HG03354 (cell line): ENCODE results near the gene MRPS6.

Source experiments
- ATAC-seq: cut with Tn5 transposase; IDR thresholded peaks from one replicate; pipeline ENCODE4 v1.9.1; 2021; ENCODE audit warnings: mild to moderate bottlenecking; ENCODE audit not compliant: unreplicated experiment, poor library complexity, severe bottlenecking

MRPS6 gene

GRCh38 chr21:34092262-34092921, 19.0 kb downstream of the MRPS6 start:
- ATAC-seq, result no peak

DNA sequence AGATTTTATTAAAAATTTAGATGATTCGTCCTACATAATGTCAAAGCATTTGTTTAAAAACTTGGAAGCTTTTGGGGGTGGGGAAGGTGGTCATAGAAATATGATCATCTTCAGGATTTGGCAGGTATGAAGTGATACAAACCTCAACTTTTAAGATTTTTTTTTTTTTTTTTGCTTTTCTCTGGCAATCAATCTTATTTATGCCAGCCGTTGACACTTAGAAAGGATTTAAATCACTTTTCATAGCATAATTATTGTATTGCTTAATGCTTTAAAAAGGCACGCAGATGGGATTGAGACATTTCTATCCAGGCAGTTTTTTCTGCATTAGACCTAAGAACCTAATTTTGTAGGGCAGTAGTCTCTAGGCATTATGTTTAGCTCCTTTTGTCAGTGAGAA, 19.7 kb downstream of the MRPS6 start:
- no peak for ATAC-seq

DNA sequence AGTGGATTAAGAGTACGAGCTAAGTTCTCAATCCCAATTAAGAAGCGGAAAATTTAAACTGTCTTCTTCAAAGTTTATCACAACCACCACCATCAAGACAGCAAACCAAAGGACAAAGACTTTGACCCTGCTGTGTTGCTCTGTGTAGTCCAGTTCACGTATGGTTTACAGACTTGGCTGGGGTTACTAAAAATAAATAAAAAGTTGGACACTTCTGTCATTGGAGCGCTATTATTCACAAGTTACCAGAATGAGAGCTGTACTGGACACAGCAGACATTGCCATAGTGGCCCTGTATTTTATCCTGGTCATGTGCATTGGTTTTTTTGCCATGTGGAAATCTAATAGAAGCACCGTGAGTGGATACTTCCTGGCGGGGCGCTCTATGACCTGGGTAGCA, 21.6 kb downstream of the MRPS6 start:
- no peak for ATAC-seq

- ATAC-seq, result no peak
Measured at GRCh38 chr21:34097442-34097841, 24.1 kb downstream of the MRPS6 start.

DNA sequence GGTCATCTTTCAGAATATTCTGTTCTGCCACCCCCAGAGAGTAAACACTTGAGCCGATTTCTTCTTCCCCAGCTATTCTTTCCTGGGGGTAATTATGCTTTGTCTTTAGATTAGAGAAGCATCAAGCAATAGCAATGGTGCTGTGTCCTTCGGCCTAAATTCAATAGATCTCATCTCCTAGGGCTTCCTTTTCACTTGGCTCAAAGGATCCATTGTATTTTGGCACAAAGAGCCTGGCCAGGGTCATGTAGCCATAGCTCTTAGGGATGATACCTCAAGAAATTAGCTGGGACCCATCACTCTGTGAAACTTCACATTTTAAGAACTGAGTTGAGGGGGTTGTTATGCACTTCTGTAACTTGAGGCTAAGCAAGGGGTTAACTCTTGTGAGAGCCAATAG, 27.0 kb downstream of the MRPS6 start:
- no peak for ATAC-seq

DNA sequence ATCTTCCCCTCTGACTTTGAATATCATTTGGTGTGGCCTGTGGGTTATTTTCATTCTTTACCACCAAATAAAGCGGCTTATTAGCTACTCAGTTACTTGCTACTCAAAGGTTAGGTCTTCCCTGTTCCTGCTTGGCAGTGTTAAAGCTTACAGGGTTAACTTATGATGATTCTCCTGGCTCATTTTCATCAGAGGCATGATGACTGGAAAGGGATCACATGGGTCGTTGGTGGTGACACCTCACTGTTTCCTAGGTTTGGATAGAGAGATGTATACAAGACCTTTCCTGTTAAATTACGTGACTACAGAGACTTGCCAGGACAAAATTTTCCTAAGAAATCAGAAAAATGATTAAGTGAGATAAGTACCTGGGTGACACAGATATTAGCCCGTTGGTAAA, 27.4 kb downstream of the MRPS6 start:
- ATAC-seq, result no peak

DNA sequence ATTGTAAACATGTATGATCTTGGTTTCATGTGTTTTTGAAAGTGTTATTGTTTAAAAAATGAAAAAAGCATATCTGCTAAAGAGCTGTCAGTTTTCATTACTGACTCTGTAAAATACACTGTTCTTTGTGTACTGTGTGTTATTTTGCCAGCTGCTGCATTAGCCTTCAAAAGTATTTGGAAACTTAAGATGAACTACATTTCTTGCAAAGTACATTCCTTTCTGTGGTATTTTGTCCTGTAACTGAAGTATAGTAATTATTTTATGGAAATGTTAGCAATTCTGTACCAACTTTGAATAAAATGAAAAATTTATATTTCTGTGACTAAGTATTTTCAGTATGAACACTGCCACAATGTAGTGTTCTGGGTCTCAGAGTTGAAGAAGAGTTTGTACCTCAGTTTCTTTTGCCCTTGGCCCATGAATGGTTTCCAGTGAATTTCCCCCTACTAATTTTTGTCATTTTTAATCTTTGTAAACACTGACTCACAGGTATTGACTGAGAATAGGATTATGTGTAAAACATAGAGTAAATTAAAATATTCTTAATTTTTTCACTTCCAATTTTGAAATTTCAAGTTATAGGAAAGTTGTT, 32.7 kb downstream of the MRPS6 start:
- ATAC-seq, result no peak

GRCh38 chr21:34107606-34108005, 34.2 kb downstream of the MRPS6 start:
- no peak for ATAC-seq

- ATAC-seq, result no peak
Measured at GRCh38 chr21:34109075-34109474, 35.7 kb downstream of the MRPS6 start.

DNA sequence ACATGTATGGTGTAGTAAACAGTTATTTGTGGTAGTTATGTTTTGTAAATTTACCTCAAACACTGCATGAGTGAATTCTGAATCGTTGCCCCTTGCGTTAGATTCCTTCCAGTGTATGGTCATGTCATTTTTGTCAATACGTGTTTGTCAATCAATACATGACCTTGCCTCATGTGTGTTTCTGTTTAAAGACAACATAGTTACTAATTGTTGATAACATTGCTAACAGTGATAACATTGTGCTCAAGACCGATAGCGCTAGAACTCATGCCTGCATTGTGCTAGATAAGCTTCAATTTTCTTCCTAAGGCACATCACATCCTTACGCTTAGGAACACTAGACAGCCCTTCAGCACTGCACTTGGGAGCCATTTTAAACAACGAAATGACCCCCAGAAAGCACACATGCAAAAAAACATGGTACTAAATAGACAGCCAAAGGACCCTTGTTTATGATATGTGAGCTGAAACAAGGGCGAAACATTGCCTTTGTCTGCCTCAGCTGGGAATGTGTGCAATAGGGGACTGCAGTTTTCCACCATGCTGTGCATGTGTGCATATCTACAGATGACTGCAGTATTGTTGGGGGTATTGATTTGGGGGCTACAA, 37.3 kb downstream of the MRPS6 start:
- ATAC-seq, result no peak

GRCh38 chr21:34112316-34113033, 39.1 kb downstream of the MRPS6 start:
- no peak for ATAC-seq

GRCh38 chr21:34113842-34114241, 40.5 kb downstream of the MRPS6 start:
- no peak for ATAC-seq

- no peak for ATAC-seq
Measured at GRCh38 chr21:34115160-34115559, 41.8 kb downstream of the MRPS6 start.

DNA sequence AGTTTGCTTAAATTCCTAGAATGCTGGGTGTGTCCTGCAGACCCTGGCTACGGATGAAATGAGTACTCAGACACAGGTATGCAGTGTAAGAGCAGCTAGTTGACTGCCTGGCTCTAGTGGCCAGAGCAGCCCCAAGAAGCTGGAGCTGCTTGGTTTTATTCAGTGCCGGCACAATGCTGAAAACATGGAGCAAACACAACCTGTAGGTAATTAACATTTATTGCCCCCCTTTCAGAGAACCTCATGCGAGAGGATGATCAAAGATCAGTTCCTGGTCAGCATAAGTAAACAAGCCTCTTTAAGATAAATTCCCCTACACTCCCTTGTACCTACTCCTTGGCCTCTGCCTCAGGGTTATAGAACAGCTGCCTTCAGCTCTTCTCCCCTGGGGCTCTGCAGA, 43.2 kb downstream of the MRPS6 start:
- no peak for ATAC-seq

DNA sequence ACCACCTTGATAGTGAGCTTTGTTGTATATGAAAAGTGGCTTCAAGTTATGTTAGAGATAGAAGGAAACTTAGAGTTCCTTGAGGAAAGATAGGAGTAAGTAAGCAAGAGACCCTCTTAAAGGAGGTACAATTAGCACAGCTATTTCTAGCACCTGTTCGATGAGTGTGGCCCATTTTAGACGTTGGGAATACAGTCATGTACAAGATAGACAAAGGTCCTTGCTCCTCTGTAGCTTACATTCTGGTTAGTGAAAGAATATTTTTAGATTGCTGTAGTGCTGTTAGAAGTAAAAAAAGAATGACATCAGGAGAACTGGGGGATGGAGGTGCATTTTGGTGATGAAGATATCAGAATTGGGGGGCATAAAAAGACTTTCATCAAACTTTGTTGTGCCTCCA, 47.5 kb downstream of the MRPS6 start:
- no peak for ATAC-seq

DNA sequence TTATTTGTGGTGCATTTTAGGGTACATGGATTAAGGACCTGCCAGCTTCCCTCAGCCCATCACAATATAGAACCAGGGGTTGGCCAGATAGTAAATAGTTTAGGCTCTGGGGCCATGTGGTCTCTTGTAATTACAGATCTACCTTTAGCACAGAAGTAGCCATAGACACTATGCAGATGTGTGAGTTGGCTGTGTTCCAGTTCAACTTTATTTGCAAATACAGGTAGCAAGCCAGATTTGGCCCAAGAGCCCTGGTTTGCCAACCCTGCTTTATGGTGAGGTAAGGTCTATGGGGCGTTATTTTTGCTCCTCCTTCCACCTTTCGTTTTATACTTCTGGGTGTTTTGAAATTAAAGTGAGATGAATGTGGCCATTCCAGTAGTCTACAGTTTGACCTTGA, 48.7 kb downstream of the MRPS6 start:
- ATAC-seq, result no peak

DNA sequence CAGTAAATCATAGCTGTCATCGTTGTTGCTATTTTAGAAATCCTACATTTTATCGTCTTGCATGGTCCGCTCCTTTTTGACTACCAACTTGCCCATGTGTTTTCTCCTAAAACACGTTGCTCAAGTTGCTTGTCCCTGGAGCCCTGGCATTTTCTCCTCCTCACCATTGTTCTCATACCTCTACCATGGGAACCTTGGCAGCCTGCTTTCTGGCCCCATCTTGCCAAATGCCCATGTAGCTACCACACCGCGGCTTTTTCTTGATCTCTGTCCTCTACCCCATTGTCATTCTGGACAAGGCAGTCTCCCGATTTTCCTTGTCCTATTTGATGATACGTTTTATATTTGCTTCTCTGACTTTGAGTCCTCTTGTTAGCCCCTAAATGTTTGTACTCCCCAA, 50.2 kb downstream of the MRPS6 start:
- no peak for ATAC-seq

DNA sequence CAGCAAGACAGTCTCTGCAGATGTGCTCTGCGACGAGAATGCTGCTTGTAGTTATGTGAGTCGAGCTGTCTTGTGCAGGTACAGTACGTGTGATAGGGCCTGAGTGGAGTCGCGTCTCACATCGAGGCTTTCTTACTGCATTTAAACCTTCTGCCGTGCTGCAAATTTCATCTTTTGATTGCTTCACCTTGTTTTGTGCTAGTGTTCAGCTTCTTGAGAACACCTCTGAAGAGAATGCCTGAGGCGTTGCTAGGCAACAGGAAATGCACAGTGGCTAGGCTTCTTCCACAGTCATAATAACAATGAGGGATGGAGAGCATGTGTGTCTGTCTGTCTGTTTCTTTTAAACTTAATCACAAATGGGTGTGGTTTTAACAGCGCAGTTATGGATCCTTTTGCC, 52.9 kb downstream of the MRPS6 start:
- ATAC-seq, result no peak

DNA sequence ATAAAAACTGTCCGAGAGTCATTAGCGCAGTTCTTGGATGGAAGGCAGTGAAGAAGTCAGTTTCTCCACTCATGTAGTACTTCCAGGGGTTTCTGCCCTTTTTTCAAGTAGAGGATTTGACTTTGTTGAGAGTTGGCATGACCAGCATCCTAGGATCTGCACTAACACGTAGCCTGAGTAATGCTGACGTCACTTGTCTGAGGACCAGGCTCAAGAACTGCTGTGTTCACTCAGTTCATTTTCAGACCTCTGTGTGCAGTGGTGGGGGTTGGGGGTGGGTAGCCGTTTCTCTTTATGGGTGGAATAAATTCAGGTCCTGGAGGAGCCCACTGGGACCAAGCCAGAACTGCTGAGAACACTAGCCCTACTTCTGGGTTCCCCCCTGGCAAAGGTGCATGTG, 53.3 kb downstream of the MRPS6 start:
- ATAC-seq, result no peak

DNA sequence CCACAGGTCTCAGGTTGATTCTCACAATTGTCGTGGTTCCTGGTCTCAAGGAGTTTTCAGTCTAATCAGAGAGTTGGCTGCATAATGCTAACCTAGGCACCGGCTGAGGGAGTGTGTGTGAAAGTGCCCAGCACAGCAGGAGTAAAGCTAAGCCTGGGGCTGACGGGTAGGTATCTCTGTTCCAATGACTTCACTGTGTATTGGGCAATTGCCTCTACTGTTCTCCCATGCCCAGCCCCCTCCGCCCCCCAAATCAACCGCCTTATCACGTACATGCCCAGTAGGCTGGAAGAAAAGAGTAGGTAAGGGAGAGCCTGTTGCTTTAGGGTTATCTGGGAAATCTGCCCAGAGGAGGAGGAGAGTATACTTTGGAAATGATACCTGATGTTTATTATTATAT, 54.7 kb downstream of the MRPS6 start:
- no peak for ATAC-seq

DNA sequence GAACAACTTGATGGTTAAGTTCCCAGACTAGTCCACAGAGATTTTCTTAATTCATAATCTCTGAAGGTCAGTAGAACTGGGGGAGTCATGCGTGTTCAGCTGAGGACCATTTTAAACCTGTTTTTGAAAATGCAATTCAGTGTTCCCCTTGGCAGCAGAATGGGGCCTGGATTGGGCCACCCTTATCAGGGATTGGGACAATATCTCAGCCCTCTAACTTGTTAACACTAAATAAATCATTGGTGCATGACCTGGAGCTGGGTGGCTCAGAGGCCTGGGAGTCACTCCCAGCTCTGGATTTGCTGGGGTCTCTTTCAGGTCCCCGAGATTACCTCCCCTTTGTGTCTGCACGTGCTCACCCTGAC, 55.3 kb downstream of the MRPS6 start:
- ATAC-seq, result no peak
